GM23338 (cell line): ENCODE data around the gene STRA6. TPM values are rescaled to one million over a fixed set of nuclear protein-coding genes. Genes with fewer than 3 reads are reported as not detected.

Source experiments
- ATAC-seq: fragments of 200-7000 bp; cut with Tn5 transposase; 3 replicates; pipeline ENCODE4 v1.9.1; 2020
- DNase-seq: peaks from one replicate; pipeline ENCODE4 v3.0.0-alpha.2; 2015; ENCODE audit warnings: low spot score
- H2AFZ ChIP-seq: fragments of 200-600 bp; sonication (generic); 2 replicates; pipeline ENCODE4 v1.8.0; 2016; ENCODE audit warnings: antibody characterized with exemption, mild to moderate bottlenecking, moderate library complexity
- H3F3A ChIP-seq: fragments of 200-600 bp; sonication (generic); replicated peaks from 2 replicates; pipeline ENCODE4 v1.8.0; 2017; ENCODE audit warnings: antibody characterized with exemption, mixed run types, low read depth
- H3K27ac ChIP-seq: fragments of 200-600 bp; sonication (generic); 2 replicates; pipeline ENCODE4 v1.6.1; 2016; ENCODE audit warnings: low read depth
- H3K27me3 ChIP-seq: fragments of 200-600 bp; sonication (generic); 2 replicates; pipeline ENCODE4 v1.8.0; 2016; ENCODE audit warnings: mild to moderate bottlenecking, mixed run types, moderate library complexity; ENCODE audit not compliant: insufficient read depth
- H3K36me3 ChIP-seq: fragments of 200-600 bp; sonication (generic); 2 replicates; pipeline ENCODE4 v1.8.0; 2016; ENCODE audit warnings: mild to moderate bottlenecking; ENCODE audit not compliant: insufficient read depth
- H3K4me1 ChIP-seq: fragments of 200-600 bp; sonication (generic); 2 replicates; pipeline ENCODE4 v1.8.0; 2016; ENCODE audit warnings: mild to moderate bottlenecking, moderate library complexity; ENCODE audit not compliant: insufficient read depth
- H3K4me2 ChIP-seq: fragments of 200-600 bp; sonication (generic); 2 replicates; pipeline ENCODE4 v1.7.1; 2017; ENCODE audit warnings: mixed run types
- H3K4me3 ChIP-seq: fragments of 200-600 bp; sonication (generic); 2 replicates; pipeline ENCODE4 v1.6.1; 2016; ENCODE audit warnings: mixed run types
- H3K79me2 ChIP-seq: fragments of 200-600 bp; sonication (generic); replicated peaks from 2 replicates; pipeline ENCODE4 v1.8.0; 2017; ENCODE audit warnings: mild to moderate bottlenecking; ENCODE audit not compliant: insufficient read depth
- H3K9me2 ChIP-seq: fragments of 200-600 bp; sonication (generic); 2 replicates; pipeline ENCODE4 v1.8.0; 2017; ENCODE audit not compliant: insufficient read depth
- H4K20me1 ChIP-seq: fragments of 200-600 bp; sonication (generic); replicated peaks from 2 replicates; pipeline ENCODE4 v1.8.0; 2017; ENCODE audit warnings: mild to moderate bottlenecking; ENCODE audit not compliant: insufficient read depth
- H3K27ac Mint-ChIP-seq: 2 replicates; pipeline ENCODE4 v1.8.0; 2020; ENCODE audit warnings: inconsistent platforms, mild to moderate bottlenecking, moderate library complexity, mixed read lengths
- H3K27me3 Mint-ChIP-seq: 3 replicates; pipeline ENCODE4 v1.8.0; 2022; ENCODE audit warnings: low read depth, mild to moderate bottlenecking, moderate library complexity, mixed read lengths, inconsistent platforms; ENCODE audit not compliant: insufficient read depth, poor library complexity
- H3K36me3 Mint-ChIP-seq: 3 replicates; pipeline ENCODE4 v1.8.0; 2021; ENCODE audit warnings: low read depth, mild to moderate bottlenecking, inconsistent platforms, moderate library complexity, mixed read lengths
- H3K4me1 Mint-ChIP-seq: 3 replicates; pipeline ENCODE4 v1.8.0; 2020; ENCODE audit warnings: mild to moderate bottlenecking, inconsistent platforms, mixed read lengths
- H3K4me3 Mint-ChIP-seq: 3 replicates; pipeline ENCODE4 v1.8.0; 2021; ENCODE audit warnings: moderate library complexity, mild to moderate bottlenecking, inconsistent platforms, mixed read lengths
- H3K9me3 Mint-ChIP-seq: 3 replicates; pipeline ENCODE4 v1.8.0; 2020; ENCODE audit warnings: moderate library complexity, mild to moderate bottlenecking, inconsistent platforms, mixed read lengths
- CREB1 ChIP-seq: fragments of 250-450 bp; sonication (Bioruptor Pico); IDR thresholded peaks from 2 replicates; pipeline ENCODE4 v1.5.0; 2020; ENCODE audit warnings: low read depth, mild to moderate bottlenecking, moderate library complexity
- EZH2 ChIP-seq: fragments of 200-600 bp; sonication (generic); IDR thresholded peaks from one replicate; pipeline ENCODE4 v1.8.0; 2017; ENCODE audit warnings: antibody characterized with exemption, mild to moderate bottlenecking, low read depth; ENCODE audit not compliant: unreplicated experiment
- EZH2phosphoT487 ChIP-seq: fragments of 200-600 bp; sonication (generic); IDR thresholded peaks from one replicate; pipeline ENCODE4 v1.8.1; 2018; ENCODE audit warnings: antibody characterized with exemption; ENCODE audit not compliant: unreplicated experiment
- NANOG ChIP-seq: IDR thresholded peaks from 2 replicates; pipeline ENCODE4 v1.6.1; 2016; ENCODE audit warnings: antibody characterized with exemption, borderline replicate concordance
- POLR2AphosphoS5 ChIP-seq: IDR thresholded peaks from 2 replicates; pipeline ENCODE4 v1.6.1; 2016; ENCODE audit warnings: antibody characterized with exemption, low read depth
- ZNF114 ChIP-seq: fragments of 250-450 bp; sonication (Bioruptor Pico); IDR thresholded peaks from 2 replicates; pipeline ENCODE4 v1.5.0; 2020; ENCODE audit warnings: mild to moderate bottlenecking, moderate library complexity
- ZNF331 ChIP-seq: fragments of 250-450 bp; sonication (Bioruptor Pico); IDR thresholded peaks from 2 replicates; pipeline ENCODE4 v1.5.0; 2020; ENCODE audit warnings: low read depth, mild to moderate bottlenecking, moderate library complexity
- polyA plus RNA-seq: library from polyadenylated mRNA; unstranded; fragments of >200 nt; fragmentation: Nextera tagmentation; extraction: Ambion mirVana; gene quantifications from 2 replicates; pipeline ENCODE4 v1.2.1, GENCODE V29; 2016
- total RNA-seq: library from RNA; depleted of rRNA; stranded (reverse); fragments of >200 nt; shearing (Covaris generic); gene quantifications from 2 replicates; pipeline ENCODE4 v1.2.3, GENCODE V29; 2014
- TF ChIP-seq, protein P1 (sequence below), 2 experiments: fragments of 200-600 bp in 1 of 2; sonication (generic) in 1 of 2; conservative IDR thresholded peaks; 2 replicates each; pipeline versions ENCODE4 v1.5.1 to v1.6.1; 2016 to 2017; ENCODE audit warnings: antibody characterized with exemption in 2 of 2, low read depth in 2 of 2, mild to moderate bottlenecking in 2 of 2, moderate library complexity in 1 of 2
- TF ChIP-seq, protein P2 (sequence below): IDR thresholded peaks from 2 replicates; pipeline ENCODE4 v1.6.1; 2016; ENCODE audit warnings: antibody characterized with exemption
- TF ChIP-seq, protein P3 (sequence below): IDR thresholded peaks from one replicate; pipeline ENCODE4 v1.6.1; 2018; ENCODE audit warnings: antibody characterized with exemption; ENCODE audit not compliant: unreplicated experiment

STRA6 gene
- total and polyA plus RNA-seq, 2 experiments from 2014 or later, result 8.2 to 9.9 TPM

DNA sequence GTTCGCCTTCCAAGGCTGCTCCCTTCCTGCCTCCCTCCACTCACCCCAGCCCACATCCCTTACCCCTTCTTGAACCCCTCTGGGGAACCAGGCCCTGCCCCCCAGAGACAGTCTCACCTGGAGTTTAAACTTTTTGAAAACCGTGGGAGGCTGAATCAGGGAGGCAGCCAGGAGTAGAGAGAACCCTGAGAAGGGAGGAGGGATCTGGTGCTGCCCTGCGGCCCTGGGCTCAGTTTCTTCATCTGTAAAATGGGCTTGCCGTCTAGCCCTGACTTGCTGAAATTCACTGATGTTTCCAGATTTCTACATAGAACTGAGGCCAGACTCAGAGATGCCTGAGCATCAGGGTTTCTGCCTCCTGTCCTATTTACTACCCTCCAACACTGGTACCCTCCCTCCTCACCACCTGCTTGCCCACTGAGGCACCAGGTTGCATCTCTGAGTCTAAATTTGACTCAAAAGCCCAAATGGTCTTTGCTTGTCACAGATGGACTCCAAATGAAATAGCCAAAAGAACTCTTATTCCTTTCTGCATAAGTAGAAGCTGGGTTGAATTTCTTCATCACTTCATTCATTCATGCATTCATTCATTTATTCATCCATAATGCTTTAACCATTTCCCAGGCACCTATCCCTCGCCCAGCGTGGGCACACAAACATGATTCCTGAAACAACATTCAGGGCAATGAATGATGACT lies 11.9 kb upstream of the STRA6 start:
- peaks cover 9% of the 10 kb centered on the region for H3F3A ChIP-seq
- Mint-ChIP-seq H3K27ac (no peak overlapping the region), H3K4me1 (peaks cover 65% of the 10 kb centered on the region), H3K9me3 (no peaks in the 10 kb centered on the region; the same call in 1 of the 3 replicates), H3K36me3 (peaks cover 14% of the 10 kb centered on the region; the same call in 2 of the 3 replicates), H3K27me3 (peaks cover 53% of the 10 kb centered on the region), H3K4me3 (peak overlapping the region; percentile 43; the same call in 2 of the 3 replicates)
- H3K27me3 ChIP-seq, result peaks cover 59% of the 10 kb centered on the region
- no peaks in the 10 kb centered on the region for H3K36me3 ChIP-seq
- peak overlapping the region; percentile 67 for H3K4me2 ChIP-seq
- ATAC-seq (no peak), DNase-seq (no peak)
- H2AFZ ChIP-seq, result no peak overlapping the region
- no peaks in the 10 kb centered on the region for H3K79me2 ChIP-seq
- peak overlapping the region; percentile 32 for H3K4me3 ChIP-seq
- peaks cover 60% of the 10 kb centered on the region for H3K4me1 ChIP-seq
- no peak for TF ChIP-seq NANOG
- no peak for TF ChIP-seq ZNF114 (CRISPR knock-in tag)
- H4K20me1 ChIP-seq, result peaks cover 4% of the 10 kb centered on the region; the same call in 1 of the 2 replicates
- no peaks in the 10 kb centered on the region for H3K9me2 ChIP-seq
- no peak overlapping the region for H3K27ac ChIP-seq

DNA sequence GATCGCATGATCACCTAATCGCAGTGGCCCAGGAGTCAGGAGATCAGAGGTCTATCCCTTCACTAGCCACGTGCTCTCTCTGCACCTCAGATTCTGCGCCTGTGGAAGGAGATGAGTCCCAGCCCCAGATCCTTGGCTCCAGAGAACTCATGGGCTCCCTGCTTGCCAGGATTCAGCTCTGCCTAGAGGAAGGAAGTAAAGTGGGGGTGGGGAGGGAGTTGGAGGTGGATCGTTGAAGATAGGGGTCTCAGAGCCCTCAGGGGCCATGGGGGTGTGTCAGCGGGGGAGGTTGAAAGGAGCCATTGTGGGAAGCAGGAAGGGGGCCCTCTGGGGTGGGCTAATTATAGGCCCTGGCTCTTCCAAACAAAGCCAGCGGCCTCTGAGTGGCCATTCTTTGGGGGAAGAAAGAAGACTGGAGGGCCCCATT lies 11.3 kb upstream of the STRA6 start:
- Histone ChIP-seq H3K4me2 (peak overlapping the region; percentile 67), H3K9me2 (no peaks in the 10 kb centered on the region), H3K4me1 (peaks cover 66% of the 10 kb centered on the region), H3F3A (peaks cover 9% of the 10 kb centered on the region), H3K36me3 (no peaks in the 10 kb centered on the region), H3K4me3 (peak overlapping the region; percentile 30; the same call in 1 of the 2 replicates), H2AFZ (no peak overlapping the region), H3K27me3 (peaks cover 53% of the 10 kb centered on the region), H3K79me2 (no peaks in the 10 kb centered on the region), H3K27ac (no peak overlapping the region), H4K20me1 (0 out of 2 replicates have a peak, but pooled peaks cover 4% of the 10 kb centered on the region)
- Mint-ChIP-seq H3K36me3 (peaks cover 14% of the 10 kb centered on the region; the same call in 2 of the 3 replicates), H3K9me3 (no peaks in the 10 kb centered on the region; the same call in 1 of the 3 replicates), H3K4me1 (peaks cover 69% of the 10 kb centered on the region), H3K4me3 (peak overlapping the region; percentile 11; the same call in 2 of the 3 replicates), H3K27me3 (peaks cover 54% of the 10 kb centered on the region), H3K27ac (no peak overlapping the region)
- ATAC-seq (peak; percentile 52), DNase-seq (peak; percentile 79)
- TF ChIP-seq, protein P1, sequence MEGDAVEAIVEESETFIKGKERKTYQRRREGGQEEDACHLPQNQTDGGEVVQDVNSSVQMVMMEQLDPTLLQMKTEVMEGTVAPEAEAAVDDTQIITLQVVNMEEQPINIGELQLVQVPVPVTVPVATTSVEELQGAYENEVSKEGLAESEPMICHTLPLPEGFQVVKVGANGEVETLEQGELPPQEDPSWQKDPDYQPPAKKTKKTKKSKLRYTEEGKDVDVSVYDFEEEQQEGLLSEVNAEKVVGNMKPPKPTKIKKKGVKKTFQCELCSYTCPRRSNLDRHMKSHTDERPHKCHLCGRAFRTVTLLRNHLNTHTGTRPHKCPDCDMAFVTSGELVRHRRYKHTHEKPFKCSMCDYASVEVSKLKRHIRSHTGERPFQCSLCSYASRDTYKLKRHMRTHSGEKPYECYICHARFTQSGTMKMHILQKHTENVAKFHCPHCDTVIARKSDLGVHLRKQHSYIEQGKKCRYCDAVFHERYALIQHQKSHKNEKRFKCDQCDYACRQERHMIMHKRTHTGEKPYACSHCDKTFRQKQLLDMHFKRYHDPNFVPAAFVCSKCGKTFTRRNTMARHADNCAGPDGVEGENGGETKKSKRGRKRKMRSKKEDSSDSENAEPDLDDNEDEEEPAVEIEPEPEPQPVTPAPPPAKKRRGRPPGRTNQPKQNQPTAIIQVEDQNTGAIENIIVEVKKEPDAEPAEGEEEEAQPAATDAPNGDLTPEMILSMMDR (conservative IDR thresholded peaks at IDR 0.05; ENCODE audit: low read depth in 2 of 2), result no peak
- TF ChIP-seq ZNF114 (CRISPR knock-in tag) (no peak), EZH2 (no peak), POLR2AphosphoS5 (no peak), ZNF331 (no peak), CREB1 (CRISPR knock-in tag) (no peak), EZH2phosphoT487 (no peak)
- TF ChIP-seq, protein P2, sequence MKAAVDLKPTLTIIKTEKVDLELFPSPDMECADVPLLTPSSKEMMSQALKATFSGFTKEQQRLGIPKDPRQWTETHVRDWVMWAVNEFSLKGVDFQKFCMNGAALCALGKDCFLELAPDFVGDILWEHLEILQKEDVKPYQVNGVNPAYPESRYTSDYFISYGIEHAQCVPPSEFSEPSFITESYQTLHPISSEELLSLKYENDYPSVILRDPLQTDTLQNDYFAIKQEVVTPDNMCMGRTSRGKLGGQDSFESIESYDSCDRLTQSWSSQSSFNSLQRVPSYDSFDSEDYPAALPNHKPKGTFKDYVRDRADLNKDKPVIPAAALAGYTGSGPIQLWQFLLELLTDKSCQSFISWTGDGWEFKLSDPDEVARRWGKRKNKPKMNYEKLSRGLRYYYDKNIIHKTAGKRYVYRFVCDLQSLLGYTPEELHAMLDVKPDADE, result no peak
- TF ChIP-seq, protein P3, sequence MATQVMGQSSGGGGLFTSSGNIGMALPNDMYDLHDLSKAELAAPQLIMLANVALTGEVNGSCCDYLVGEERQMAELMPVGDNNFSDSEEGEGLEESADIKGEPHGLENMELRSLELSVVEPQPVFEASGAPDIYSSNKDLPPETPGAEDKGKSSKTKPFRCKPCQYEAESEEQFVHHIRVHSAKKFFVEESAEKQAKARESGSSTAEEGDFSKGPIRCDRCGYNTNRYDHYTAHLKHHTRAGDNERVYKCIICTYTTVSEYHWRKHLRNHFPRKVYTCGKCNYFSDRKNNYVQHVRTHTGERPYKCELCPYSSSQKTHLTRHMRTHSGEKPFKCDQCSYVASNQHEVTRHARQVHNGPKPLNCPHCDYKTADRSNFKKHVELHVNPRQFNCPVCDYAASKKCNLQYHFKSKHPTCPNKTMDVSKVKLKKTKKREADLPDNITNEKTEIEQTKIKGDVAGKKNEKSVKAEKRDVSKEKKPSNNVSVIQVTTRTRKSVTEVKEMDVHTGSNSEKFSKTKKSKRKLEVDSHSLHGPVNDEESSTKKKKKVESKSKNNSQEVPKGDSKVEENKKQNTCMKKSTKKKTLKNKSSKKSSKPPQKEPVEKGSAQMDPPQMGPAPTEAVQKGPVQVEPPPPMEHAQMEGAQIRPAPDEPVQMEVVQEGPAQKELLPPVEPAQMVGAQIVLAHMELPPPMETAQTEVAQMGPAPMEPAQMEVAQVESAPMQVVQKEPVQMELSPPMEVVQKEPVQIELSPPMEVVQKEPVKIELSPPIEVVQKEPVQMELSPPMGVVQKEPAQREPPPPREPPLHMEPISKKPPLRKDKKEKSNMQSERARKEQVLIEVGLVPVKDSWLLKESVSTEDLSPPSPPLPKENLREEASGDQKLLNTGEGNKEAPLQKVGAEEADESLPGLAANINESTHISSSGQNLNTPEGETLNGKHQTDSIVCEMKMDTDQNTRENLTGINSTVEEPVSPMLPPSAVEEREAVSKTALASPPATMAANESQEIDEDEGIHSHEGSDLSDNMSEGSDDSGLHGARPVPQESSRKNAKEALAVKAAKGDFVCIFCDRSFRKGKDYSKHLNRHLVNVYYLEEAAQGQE, result no peak
